EH (cell line): ENCODE results near the gene MAGOHB.
"Not testable (repeated sequence)": the region's sequence is repeated elsewhere in the genome, so short reads cannot be mapped to it uniquely, and the experiment has no call there.

ENCODE experiments used
- DNase-seq: peaks from one replicate; pipeline ENCODE4 v3.0.0-alpha.2; 2015; ENCODE audit warnings: low read depth

The MAGOHB gene

DNA sequence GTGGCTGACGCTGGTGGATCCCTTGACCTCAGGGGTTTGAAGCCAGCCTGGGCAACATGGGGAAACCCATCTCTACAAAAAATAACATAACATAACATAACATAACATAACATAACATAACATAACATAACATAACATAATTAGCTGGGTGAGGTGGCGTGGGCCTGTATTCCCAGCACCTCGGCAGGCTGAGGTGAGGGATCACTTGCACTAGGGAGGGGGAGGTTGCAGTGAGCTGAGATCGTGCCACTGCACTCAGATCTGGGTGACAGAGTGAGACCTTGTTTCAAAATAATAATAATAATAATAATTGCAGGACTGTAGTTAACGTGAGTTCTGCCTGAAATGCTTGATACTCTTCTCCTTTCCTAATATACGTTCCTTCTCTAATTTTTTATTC is 1.3 kb downstream of the MAGOHB start:
- no peak for DNase-seq

- not testable (repeated sequence) for DNase-seq
Measured at GRCh38 chr12:10611258-10611657, 2.2 kb downstream of the MAGOHB start.

DNA sequence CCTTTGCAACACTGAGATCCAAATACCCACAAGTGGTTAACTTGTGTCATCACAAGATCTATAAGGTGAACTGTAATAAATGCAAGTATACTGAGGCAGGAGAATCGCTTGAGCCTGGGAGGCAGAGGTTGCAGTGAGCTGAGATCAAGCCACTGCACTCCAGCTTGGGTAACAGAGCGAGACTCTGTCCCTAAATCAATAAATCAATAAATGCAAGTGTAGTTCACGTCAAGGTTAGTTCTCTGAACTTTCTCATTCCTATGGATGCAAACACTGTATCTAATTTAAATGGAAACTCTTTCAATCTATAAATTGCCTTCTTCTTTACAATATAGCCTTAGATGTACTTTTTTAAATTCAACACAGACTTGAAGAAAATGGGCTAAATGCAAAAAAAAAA is 3.2 kb downstream of the MAGOHB start:
- DNase-seq: no peak

GRCh38 chr12:10607885-10608458 is 5.4 kb downstream of the MAGOHB start:
- peak; percentile 48 for DNase-seq

- DNase-seq: no peak
Measured at GRCh38 chr12:10601860-10602259, 11.5 kb downstream of the MAGOHB start.

- DNase-seq: no peak
Measured at GRCh38 chr12:10600988-10601387, 12.4 kb downstream of the MAGOHB start.

- no peak for DNase-seq
Measured at GRCh38 chr12:10595881-10596280, 17.5 kb downstream of the MAGOHB start.

- DNase-seq: peak; percentile 38
Measured at GRCh38 chr12:10590966-10591365, 22.4 kb downstream of the MAGOHB start.

GRCh38 chr12:10584415-10584814 is 29.0 kb downstream of the MAGOHB start:
- peak; percentile 4 for DNase-seq

DNA sequence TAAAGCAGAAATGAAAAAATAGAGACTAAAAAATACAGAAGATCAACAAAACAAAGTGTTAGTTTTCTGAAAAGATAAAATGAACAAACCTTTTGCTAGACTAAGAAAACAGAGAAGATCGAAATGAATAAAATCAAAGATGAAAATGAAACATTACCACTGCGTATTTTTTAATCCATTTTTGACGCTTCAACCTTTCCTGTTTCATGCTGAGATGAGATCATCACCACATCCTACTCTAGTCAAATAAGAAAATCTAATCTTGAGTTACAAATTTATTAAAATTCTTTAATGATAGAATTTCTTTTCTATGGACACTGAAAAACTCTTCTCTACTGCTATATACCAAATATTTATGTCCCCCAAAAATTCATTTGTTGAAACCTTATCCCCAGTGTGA is 30.7 kb downstream of the MAGOHB start:
- no peak for DNase-seq

- not testable (repeated sequence) for DNase-seq
Measured at GRCh38 chr12:10582133-10582532, 31.3 kb downstream of the MAGOHB start.

GRCh38 chr12:10574307-10574706 is 39.1 kb downstream of the MAGOHB start:
- DNase-seq: no peak

DNA sequence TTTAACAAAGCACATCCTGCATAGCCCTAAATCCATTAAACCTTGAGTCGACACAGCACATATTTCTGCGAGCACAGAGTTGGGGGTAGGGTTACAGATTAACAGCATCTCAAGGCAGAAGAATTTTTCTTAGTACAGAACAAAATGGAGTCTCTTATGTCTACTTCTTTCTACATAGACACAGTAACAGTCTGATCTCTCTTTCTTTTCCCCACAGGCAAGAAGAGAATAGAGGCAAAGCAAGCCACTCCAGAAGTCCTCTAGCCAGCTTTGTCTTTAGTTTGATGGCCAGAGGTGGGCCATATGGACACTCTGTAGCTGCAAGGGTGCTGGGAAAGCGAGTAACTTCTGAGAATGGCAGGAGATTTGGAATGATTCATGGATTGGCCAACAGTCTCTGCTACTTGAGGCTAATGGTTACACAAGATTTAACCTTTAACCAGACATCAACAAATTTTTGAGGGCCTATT is 41.4 kb downstream of the MAGOHB start:
- DNase-seq: peak; percentile 70

- no peak for DNase-seq
Measured at GRCh38 chr12:10571141-10571540, 42.3 kb downstream of the MAGOHB start.

DNA sequence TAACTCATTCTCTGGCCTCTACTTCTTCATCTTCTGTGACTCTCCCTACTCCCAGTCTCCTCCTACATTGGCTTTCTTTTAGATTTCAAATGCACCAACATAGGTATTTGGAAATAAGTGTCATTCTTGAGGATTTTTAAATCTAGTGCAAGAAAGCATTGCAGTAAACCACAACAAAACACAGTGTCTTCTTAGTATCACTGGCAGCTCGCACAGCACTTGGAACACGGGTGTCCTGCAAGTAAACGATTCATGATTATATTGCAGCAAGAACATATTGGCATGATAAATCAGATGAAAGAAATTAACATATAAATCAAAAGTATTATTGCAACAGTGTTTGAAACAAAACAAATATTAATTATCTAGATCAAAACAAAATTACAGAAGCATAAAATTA is 45.6 kb downstream of the MAGOHB start:
- no peak for DNase-seq

DNA sequence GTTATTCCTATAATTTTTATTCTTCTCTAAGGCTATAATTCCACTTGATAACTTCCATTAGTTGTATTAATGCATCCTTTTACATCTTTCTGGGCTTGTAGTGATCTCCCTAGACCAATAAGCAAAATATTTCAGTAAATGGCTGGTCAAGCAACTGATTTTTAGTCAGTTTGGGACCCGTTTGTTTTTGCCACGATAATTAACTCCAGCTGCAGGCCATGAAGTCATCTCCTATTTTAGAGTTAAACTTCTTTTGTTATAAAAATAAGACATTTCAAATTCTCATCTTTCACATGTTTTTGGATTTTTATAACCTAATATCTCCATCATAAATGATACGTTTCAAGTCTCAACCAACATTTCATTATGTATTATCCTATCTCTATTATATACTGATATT is 49.4 kb downstream of the MAGOHB start:
- peak; percentile 1 for DNase-seq

DNA sequence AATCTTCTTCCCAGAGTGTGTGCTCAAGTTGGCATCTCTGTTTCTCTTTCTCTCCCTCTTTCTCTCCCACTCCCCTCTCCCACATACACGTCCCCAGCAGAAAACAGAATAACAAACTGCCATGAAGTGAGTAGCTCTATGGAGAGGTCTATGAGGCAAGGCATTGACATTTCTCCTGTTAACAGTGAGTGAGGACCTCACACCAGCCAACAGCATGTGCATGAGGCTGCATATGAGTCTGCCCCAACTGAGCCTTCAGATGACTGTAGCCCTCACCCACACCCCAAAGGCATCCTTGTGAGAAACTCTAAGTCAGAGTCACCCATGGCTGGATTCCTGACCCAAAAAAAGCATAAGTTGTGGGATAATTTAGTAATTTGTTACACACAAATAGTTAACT is 50.4 kb downstream of the MAGOHB start:
- no peak for DNase-seq

- DNase-seq: peak; percentile 51
Measured at GRCh38 chr12:10562306-10562933, 51.0 kb downstream of the MAGOHB start.

DNA sequence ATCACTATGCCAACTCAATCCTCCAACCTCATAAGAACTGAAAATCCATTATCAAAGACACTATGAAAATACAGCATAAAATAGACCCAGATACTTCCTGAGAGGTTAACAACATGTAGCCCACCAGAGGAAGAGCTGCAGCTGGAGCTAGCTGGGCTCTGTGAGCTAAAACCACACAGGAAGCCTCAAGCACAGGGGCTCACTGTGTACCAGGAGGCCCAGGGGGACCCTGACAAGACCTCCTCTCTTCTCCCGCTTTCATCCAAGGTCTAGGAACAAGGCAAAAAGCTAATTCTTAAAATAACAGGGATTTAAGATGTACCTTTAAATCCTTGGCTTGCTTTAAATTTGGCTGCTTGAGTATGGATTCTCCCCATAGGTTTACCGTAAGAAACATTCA is 54.2 kb downstream of the MAGOHB start:
- no peak for DNase-seq

GRCh38 chr12:10558789-10559188 is 54.6 kb downstream of the MAGOHB start:
- no peak for DNase-seq

DNA sequence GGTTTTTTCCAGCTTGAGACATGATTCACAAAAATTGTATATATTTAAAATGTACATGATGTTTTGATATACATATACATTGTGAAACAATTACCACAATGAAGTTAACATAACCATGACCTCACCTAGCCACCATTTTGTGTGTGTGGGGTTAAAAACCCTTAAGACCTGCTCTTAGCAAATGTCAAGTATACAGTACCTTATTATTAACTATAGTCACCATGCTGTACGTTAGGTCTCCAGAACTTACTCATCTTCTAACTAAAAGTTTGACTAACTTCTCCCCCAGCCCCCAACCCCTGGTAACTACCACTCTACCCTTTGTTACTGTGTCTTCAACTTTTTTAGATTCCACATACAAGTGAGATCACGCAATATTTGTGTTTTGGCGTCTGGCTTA is 55.1 kb downstream of the MAGOHB start:
- no peak for DNase-seq

GRCh38 chr12:10557766-10558165 is 55.6 kb downstream of the MAGOHB start:
- no peak for DNase-seq

GRCh38 chr12:10557329-10557728 is 56.1 kb downstream of the MAGOHB start:
- DNase-seq: no peak
